Body of pancreas (tissue), 4 donors: ENCODE data around the gene TSHZ2.

Experiments
- CTCF ChIP-seq, 7 experiments: fragments of 450-650 bp in 4 of 7; fragments of 200-600 bp in 3 of 7; sonication (generic) in 3 of 7; IDR thresholded peaks; one replicate each; pipeline ENCODE4 v1.5.1; 2016 to 2019; ENCODE audit warnings: antibody characterized with exemption in 7 of 7
- POLR2A ChIP-seq, 3 donors: fragments of 450-650 bp; IDR thresholded peaks; one replicate each; pipeline ENCODE4 v1.6.1; 2016; ENCODE audit warnings: antibody characterized with exemption in 3 of 3, mild to moderate bottlenecking in 2 of 3

GRCh38 chr20:53161473-53161872, 189.3 kb downstream of the TSHZ2 start:
- TF ChIP-seq POLR2A (IDR thresholded peaks at IDR 0.05) = no peak
- no peak for TF ChIP-seq CTCF (IDR thresholded peaks at IDR 0.05)
